Vagina (tissue), 2 donors: Measurements from ENCODE around the gene LBP. TPM values are rescaled to one million over a fixed set of nuclear protein-coding genes. Genes with fewer than 3 reads are reported as not detected.

Experiments used
- DNase-seq, 2 donors: peaks; one replicate each; pipeline ENCODE4 v3.0.0-alpha.2; 2017; ENCODE audit errors: extremely low spot score in 2 of 2
- H3K27ac ChIP-seq: fragments of 200-600 bp; sonication (generic); one replicate; pipeline ENCODE4 v1.5.1; 2019
- H3K27me3 ChIP-seq: fragments of 200-600 bp; sonication (generic); one replicate; pipeline ENCODE4 v1.5.1; 2019
- H3K36me3 ChIP-seq, 2 donors: fragments of 200-600 bp; sonication (generic); one replicate each; pipeline ENCODE4 v1.5.1; 2017 to 2019
- H3K4me1 ChIP-seq: fragments of 200-600 bp; sonication (generic); one replicate; pipeline ENCODE4 v1.5.1; 2019
- H3K4me3 ChIP-seq, 2 donors: fragments of 200-600 bp; sonication (generic); 1 replicate in 1 of 2; 2 replicates in 1 of 2; pipeline ENCODE4 v1.5.1; 2016 to 2019
- H3K9me3 ChIP-seq: fragments of 200-600 bp; sonication (generic); one replicate; pipeline ENCODE4 v1.5.1; 2019
- CTCF ChIP-seq, 3 experiments: fragments of 450-650 bp in 2 of 3; fragments of 200-600 bp in 1 of 3; sonication (generic) in 1 of 3; IDR thresholded peaks; one replicate each; pipeline ENCODE4 v1.5.1; 2017 to 2019; ENCODE audit warnings: antibody characterized with exemption in 3 of 3, mild to moderate bottlenecking in 2 of 3, moderate library complexity in 2 of 3
- POLR2A ChIP-seq, 2 donors: fragments of 450-650 bp; IDR thresholded peaks; one replicate each; pipeline ENCODE4 v1.6.1; 2017; ENCODE audit warnings: antibody characterized with exemption in 2 of 2, mild to moderate bottlenecking in 2 of 2, moderate library complexity in 2 of 2
- POLR2AphosphoS5 ChIP-seq, 2 donors: sonication (generic); formaldehyde crosslinking; IDR thresholded peaks; one replicate each; pipeline ENCODE4 v1.9.0; 2017; ENCODE audit warnings: antibody characterized with exemption in 2 of 2, mild to moderate bottlenecking in 2 of 2, low read depth in 1 of 2; ENCODE audit not compliant: insufficient read depth in 1 of 2
- intact Hi-C: fragments of 100-400 bp; cut with DNase I; formaldehyde crosslinking; loops from one replicate; pipeline ENCODE4 v1.15.1; 2023
- total RNA-seq: library from RNA; depleted of rRNA; stranded (reverse); fragments of >200 nt; gene quantifications from one replicate; pipeline ENCODE4 v1.2.3, GENCODE V29; 2016

Gene LBP
- total RNA-seq, 1 donor from 2014 or later: 0.98 TPM

GRCh38 chr20:38412877-38413577 is 66.7 kb downstream of the LBP start:
- Histone ChIP-seq H3K27ac (no peak overlapping the region), H3K27me3 (no peaks in the 10 kb centered on the region), H3K4me3 (no peak overlapping the region), H3K36me3 (peaks cover 0 to 11% of the 10 kb centered on the region in 2 donors), H3K4me1 (no peaks in the 10 kb centered on the region), H3K9me3 (no peaks in the 10 kb centered on the region)
- intact Hi-C loops: no loop called here
- TF ChIP-seq POLR2A (IDR thresholded peaks at IDR 0.05) (no peak), CTCF (IDR thresholded peaks at IDR 0.05) (no peak), POLR2AphosphoS5 (IDR thresholded peaks at IDR 0.05; ENCODE audit: insufficient read depth in 1 of 2, low read depth in 1 of 2) (no peak)
- no peak for DNase-seq

GRCh38 chr20:38414769-38415450 is 68.6 kb downstream of the LBP start:
- intact Hi-C loops: no loop called here
- Histone ChIP-seq H3K36me3 (peaks cover 0 to 26% of the 10 kb centered on the region in 2 donors), H3K27ac (no peak overlapping the region), H3K9me3 (no peaks in the 10 kb centered on the region), H3K4me3 (no peak overlapping the region), H3K27me3 (no peaks in the 10 kb centered on the region), H3K4me1 (no peaks in the 10 kb centered on the region)
- TF ChIP-seq POLR2AphosphoS5 (IDR thresholded peaks at IDR 0.05; ENCODE audit: insufficient read depth in 1 of 2, low read depth in 1 of 2) (no peak), POLR2A (IDR thresholded peaks at IDR 0.05) (no peak), CTCF (IDR thresholded peaks at IDR 0.05) (no peak)
- no peak for DNase-seq

GRCh38 chr20:38418509-38419204 is 72.4 kb downstream of the LBP start:
- no peaks in the 10 kb centered on the region for H3K27me3 ChIP-seq
- H3K4me3 ChIP-seq: no peak overlapping the region
- intact Hi-C loops: no loop called here
- TF ChIP-seq POLR2AphosphoS5 (IDR thresholded peaks at IDR 0.05; ENCODE audit: insufficient read depth in 1 of 2, low read depth in 1 of 2) (no peak), POLR2A (IDR thresholded peaks at IDR 0.05) (no peak), CTCF (IDR thresholded peaks at IDR 0.05) (no peak)
- peaks cover 0 to 53% of the 10 kb centered on the region in 2 donors for H3K36me3 ChIP-seq
- peak in 1 of 2 donors; percentile 80 for DNase-seq
- no peaks in the 10 kb centered on the region for H3K9me3 ChIP-seq
- H3K27ac ChIP-seq: no peak overlapping the region
- H3K4me1 ChIP-seq: no peaks in the 10 kb centered on the region

- intact Hi-C loops: no loop called here
- TF ChIP-seq CTCF (IDR thresholded peaks at IDR 0.05) (no peak), POLR2AphosphoS5 (IDR thresholded peaks at IDR 0.05; ENCODE audit: insufficient read depth in 1 of 2, low read depth in 1 of 2) (no peak), POLR2A (IDR thresholded peaks at IDR 0.05) (no peak)
- peak in 1 of 2 donors; percentile 44 for DNase-seq
Measured at GRCh38 chr20:38420388-38421085, 74.3 kb downstream of the LBP start.

More at GRCh38 chr20:38420388-38421085, 74.3 kb downstream of the LBP start:
- Histone ChIP-seq H3K36me3 (peaks cover 0 to 70% of the 10 kb centered on the region in 2 donors), H3K9me3 (no peaks in the 10 kb centered on the region), H3K4me1 (no peaks in the 10 kb centered on the region), H3K27me3 (no peaks in the 10 kb centered on the region), H3K4me3 (no peak overlapping the region), H3K27ac (no peak overlapping the region)
